GOT3 (cell line): Measurements from ENCODE around the gene URGCP.

Source experiments
- DNase-seq: peaks from one replicate; lab custom pipeline; 2025; ENCODE audit warnings: mixed read lengths; lab: John Stamatoyannopoulos, UW

Gene URGCP

GRCh38 chr7:43876241-43876640 is 30.2 kb downstream of the URGCP start:
- DNase-seq = no peak

- DNase-seq = peak; percentile 54
These were observed 33.1 kb downstream of the URGCP start for GRCh38 chr7:43873300-43873699.

GRCh38 chr7:43872406-43873110 is 33.8 kb downstream of the URGCP start:
- peak; percentile 54 for DNase-seq

- DNase-seq = no peak
These were observed 35.3 kb downstream of the URGCP start for GRCh38 chr7:43871064-43871463.

- no peak for DNase-seq
These were observed 36.1 kb downstream of the URGCP start for GRCh38 chr7:43870316-43870715.

- peak; percentile 78 for DNase-seq
These were observed 36.5 kb downstream of the URGCP start for GRCh38 chr7:43869867-43870240.

GRCh38 chr7:43869006-43869866 is 37.2 kb downstream of the URGCP start, which contains the start of gene MRPS24:
Gene MRPS24, minus strand, starts transcription at chr7:43869517. Its CDS starts 22 bp downstream, at chr7:43869495.
- peak; percentile 87 for DNase-seq

GRCh38 chr7:43868681-43869005 is 37.8 kb downstream of the URGCP start:
- no peak for DNase-seq

- DNase-seq = no peak
These were observed 38.2 kb downstream of the URGCP start for GRCh38 chr7:43868181-43868580.

GRCh38 chr7:43865277-43865676 is 41.1 kb downstream of the URGCP start:
- no peak for DNase-seq

GRCh38 chr7:43864126-43864525 is 42.3 kb downstream of the URGCP start:
- DNase-seq = no peak

GRCh38 chr7:43856996-43857395 is 49.4 kb downstream of the URGCP start:
- no peak for DNase-seq

- no peak for DNase-seq
These were observed 50.1 kb downstream of the URGCP start for GRCh38 chr7:43856316-43856715.

- DNase-seq = no peak
These were observed 51.2 kb downstream of the URGCP start for GRCh38 chr7:43855176-43855575.

- DNase-seq = no peak
These were observed 54.6 kb downstream of the URGCP start for GRCh38 chr7:43851805-43852204.

GRCh38 chr7:43850348-43851116 is 55.9 kb downstream of the URGCP start:
- DNase-seq = no peak

GRCh38 chr7:43849047-43849446 is 57.3 kb downstream of the URGCP start:
- no peak for DNase-seq

- DNase-seq = no peak
These were observed 58.9 kb downstream of the URGCP start for GRCh38 chr7:43847496-43847895.

GRCh38 chr7:43844662-43845061 is 61.7 kb downstream of the URGCP start:
- no peak for DNase-seq

GRCh38 chr7:43844257-43844656 is 62.1 kb downstream of the URGCP start:
- no peak for DNase-seq

- DNase-seq = no peak
These were observed 63.1 kb downstream of the URGCP start for GRCh38 chr7:43843296-43843695.

- DNase-seq = no peak
These were observed 68.2 kb downstream of the URGCP start for GRCh38 chr7:43838201-43838658.
